Coronary artery (tissue), 2 donors: ENCODE data around the gene PPM1D.
"Not testable (repeated sequence)": the region's sequence is repeated elsewhere in the genome, so short reads cannot be mapped to it uniquely, and the experiment has no call there.

Source experiments
- DNase-seq: peaks from one replicate; pipeline ENCODE4 v3.0.0-alpha.2; 2017; ENCODE audit warnings: low spot score
- H3K27ac ChIP-seq, 2 donors: fragments of 200-600 bp; sonication (generic); one replicate each; pipeline ENCODE4 v1.5.1; 2016 to 2019
- H3K4me3 ChIP-seq: fragments of 200-600 bp; sonication (generic); 2 replicates; pipeline ENCODE4 v1.5.1; 2016; ENCODE audit warnings: mild to moderate bottlenecking, moderate library complexity
- CTCF ChIP-seq: fragments of 200-600 bp; sonication (generic); IDR thresholded peaks from one replicate; pipeline ENCODE4 v1.5.1; 2019; ENCODE audit warnings: antibody characterized with exemption

The PPM1D gene

DNA sequence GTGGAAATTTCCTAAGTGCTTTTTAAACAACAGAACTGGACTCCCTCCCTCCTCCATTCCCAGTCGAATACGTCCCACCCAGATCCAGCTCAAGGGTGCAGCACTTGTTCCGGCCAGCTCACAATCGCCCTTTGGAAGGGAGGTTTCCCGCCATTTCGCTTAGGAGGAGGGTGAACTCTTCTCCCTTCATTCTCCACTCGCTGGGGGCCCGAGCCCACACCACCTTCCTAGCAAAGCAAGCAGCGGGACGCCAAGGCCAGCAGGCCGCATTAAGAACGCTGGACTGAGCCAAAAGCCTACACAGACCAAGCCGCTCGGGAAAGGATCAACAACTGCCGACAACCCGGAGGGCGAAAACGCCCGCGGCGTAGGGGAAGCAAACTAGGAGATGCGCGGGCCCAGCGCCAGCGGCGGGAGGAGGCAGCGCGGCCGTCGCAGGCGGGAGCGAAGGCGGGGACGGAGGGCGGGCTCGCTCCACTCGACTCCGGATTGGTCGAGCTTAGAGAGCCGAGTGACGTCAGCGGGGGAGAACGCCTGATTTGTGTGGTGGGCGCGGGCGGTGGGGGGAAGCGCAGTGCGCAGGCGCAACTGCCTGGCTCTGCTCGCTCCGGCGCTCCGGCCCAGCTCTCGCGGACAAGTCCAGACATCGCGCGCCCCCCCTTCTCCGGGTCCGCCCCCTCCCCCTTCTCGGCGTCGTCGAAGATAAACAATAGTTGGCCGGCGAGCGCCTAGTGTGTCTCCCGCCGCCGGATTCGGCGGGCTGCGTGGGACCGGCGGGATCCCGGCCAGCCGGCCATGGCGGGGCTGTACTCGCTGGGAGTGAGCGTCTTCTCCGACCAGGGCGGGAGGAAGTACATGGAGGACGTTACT, at the start of gene PPM1D:
Gene PPM1D (plus strand): TSS at position 574 of the 870 bp plus-strand sequence. CDS start 222 bp downstream, at position 796.
- no peak for TF ChIP-seq CTCF
- peak within 1 kb of the TSS; percentile 93 to 96 for H3K27ac ChIP-seq
- H3K4me3 ChIP-seq = peak within 1 kb of the TSS; percentile 98
- DNase-seq = peak; percentile 99

DNA sequence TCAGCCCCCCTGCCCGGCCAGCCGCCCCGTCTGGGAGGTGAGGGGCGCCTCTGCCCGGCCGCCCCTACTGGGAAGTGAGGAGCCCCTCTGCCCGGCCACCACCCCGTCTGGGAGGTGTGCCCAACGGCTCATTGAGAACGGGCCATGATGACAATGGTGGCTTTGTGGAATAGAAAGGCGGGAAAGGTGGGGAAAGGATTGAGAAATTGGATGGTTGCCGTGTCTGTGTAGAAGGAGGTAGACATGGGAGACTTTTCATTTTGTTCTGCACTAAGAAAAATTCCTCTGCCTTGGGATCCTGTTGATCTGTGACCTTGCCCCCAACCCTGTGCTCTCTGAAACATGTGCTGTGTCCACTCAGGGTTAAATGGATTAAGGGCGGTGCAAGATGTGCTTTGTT, 47.7 kb upstream of the PPM1D start:
- DNase-seq, H3K27ac ChIP-seq, H3K4me3 ChIP-seq: not testable (repeated sequence)

DNA sequence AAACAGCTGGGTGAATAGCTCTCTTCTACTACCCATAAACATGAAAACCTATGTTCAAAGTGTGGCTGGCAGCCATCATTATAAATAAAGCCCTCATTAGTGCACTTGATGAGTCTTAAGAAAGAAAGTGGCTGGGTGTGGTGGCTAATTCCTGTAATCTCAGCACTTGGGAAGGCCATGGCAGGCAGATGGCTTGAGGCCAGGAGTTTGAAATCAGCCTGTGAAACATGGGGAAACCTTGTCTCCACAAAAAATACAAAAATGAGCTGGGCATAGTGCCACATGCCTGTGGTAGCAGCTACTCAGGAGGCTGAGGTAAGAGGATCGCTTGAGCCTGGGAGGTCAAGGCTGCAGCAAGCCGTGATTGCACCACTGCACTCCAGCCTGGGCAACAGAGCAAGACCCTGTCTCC, 45.6 kb upstream of the PPM1D start:
- no peak for TF ChIP-seq CTCF
- no peak for DNase-seq
- H3K4me3 ChIP-seq = no peak overlapping the region

GRCh38 chr17:60555786-60556185, 44.2 kb upstream of the PPM1D start:
- Histone ChIP-seq H3K4me3 (no peak overlapping the region), H3K27ac (no peak overlapping the region)
- no peak for TF ChIP-seq CTCF
- no peak for DNase-seq

More for the DNA sequence above, 45.6 kb upstream of the PPM1D start:
- H3K27ac ChIP-seq = no peak overlapping the region

DNA sequence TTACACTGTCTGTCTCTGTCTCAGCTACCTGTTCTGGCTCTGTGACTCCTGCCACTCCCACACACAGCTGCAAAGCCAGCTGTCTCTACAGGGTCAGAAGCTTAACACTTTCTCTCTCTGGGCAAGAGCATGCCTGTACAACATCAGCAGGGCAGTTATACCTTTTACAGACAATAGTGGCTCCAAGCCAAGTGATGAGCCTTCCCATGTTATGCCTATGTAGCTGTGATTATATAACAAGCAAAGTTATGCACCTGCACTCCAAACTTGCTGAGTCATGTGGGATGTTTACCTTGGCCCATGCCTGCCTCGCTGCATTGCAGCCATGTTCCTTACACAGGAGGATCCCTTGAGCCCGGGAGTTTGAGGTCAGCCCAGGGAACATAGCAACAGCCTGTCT, 42.2 kb upstream of the PPM1D start:
- Histone ChIP-seq H3K27ac (no peak overlapping the region), H3K4me3 (no peak overlapping the region)
- no peak for DNase-seq
- TF ChIP-seq CTCF = no peak

DNA sequence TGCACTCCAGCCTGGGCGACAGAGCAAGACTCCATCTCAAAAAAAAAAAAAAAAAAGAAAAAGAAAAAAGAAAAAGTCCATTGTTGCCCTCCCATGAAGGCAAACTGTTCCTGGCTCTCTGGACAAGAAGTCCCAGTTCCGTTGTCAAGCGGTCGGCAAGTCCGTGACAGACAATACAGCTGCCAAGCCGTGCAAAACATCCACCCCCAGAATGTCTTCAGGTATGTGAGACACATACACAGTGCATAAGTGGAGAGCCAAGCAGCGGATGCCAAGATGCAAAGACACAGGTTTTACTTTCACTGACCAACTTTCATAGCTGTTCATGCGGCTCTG, 40.4 kb upstream of the PPM1D start:
- no peak overlapping the region for H3K4me3 ChIP-seq
- DNase-seq = no peak
- H3K27ac ChIP-seq = no peak overlapping the region
- no peak for TF ChIP-seq CTCF

DNA sequence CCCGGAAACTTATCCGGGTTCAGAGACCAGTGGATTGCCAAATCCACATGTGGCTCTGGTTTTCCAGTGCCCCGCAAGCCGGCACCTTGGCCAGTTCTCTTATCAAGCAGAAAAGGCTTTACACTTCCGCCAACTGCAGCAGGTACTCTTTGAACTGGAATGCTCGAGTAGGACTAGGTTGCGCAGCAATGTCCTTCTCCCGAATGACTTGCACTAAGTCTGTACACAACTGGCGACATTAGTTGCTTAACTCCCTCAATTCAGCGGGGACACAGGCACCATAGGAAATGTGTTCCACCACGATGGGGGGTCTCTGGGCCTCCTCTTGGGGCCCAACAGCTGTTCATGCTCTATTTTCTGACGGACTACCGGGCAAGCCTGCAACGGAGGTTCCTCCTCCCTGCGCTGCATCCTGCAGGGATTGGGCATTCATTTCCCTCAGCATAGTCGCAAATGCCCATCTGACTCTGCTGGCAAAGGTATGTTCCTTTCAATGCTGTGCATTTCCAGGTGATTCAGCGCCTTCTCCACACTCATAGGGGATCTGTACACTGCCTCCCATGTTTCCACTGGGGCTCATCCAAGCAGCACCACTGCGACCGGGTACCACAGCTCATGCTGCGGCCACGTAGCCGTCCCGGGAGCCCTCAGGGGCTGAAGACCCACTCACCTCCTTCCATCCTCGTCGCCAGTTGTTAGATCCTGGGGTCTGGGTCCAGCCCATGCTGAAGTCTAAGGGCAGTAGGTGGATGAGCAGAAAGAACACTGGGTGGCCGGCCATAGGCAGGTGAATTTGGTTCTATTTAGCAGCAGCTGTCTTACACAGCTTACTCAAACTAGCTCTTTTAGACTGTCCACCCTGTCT, 39.8 kb upstream of the PPM1D start:
- Histone ChIP-seq H3K27ac (no peak overlapping the region), H3K4me3 (no peak overlapping the region)
- no peak for TF ChIP-seq CTCF
- no peak for DNase-seq
